IMR-90 (cell line): ENCODE data around the gene SLC25A38. TPM values are rescaled to one million over a fixed set of nuclear protein-coding genes. Genes with fewer than 3 reads are reported as not detected.

Source experiments
- ATAC-seq: fragments of 200-7000 bp; cut with Tn5 transposase; 2 replicates; pipeline ENCODE4 v1.9.1; 2020; ENCODE audit warnings: low read depth, mild to moderate bottlenecking, moderate library complexity
- BruUV-seq: library from RNA; stranded (reverse); fragments of 400-500 nt; replicated peaks from 2 replicates; lab custom pipeline; 2021; lab: Mats Ljungman, UMichigan
- CTCF ChIA-PET: fragments of 300-600 bp; formaldehyde crosslinking; extraction: SDS; loops from one replicate; lab custom pipeline; 2021; ENCODE audit warnings: antibody characterized with exemption; lab: Yijun Ruan, JAX
- POLR2A ChIA-PET: fragments of 300-600 bp; sonication (Branson Sonifier 250); formaldehyde crosslinking; loops from one replicate; lab custom pipeline; 2022; ENCODE audit warnings: antibody characterized with exemption; ENCODE audit not compliant: unreplicated experiment; lab: Charles Lee
- DNase-seq: peaks from one replicate; pipeline ENCODE4 v3.0.0; 2013
- H2AFZ ChIP-seq: replicated peaks from 2 replicates; pipeline ENCODE3; 2013; ENCODE audit warnings: low read length, mild to moderate bottlenecking; ENCODE audit not compliant: poor library complexity
- H2AK5ac ChIP-seq: 2 replicates; pipeline ENCODE4 v1.6.1; 2013; ENCODE audit warnings: low read depth, low read length, inconsistent platforms
- H2AK9ac ChIP-seq: replicated peaks from 2 replicates; pipeline ENCODE3; 2013; ENCODE audit warnings: mild to moderate bottlenecking, low read depth, low read length, moderate library complexity; ENCODE audit not compliant: poor library complexity
- H2BK120ac ChIP-seq: 2 replicates; pipeline ENCODE4 v1.6.1; 2013; ENCODE audit warnings: low read depth, low read length, inconsistent platforms
- H2BK15ac ChIP-seq: 3 replicates; pipeline ENCODE4 v1.6.1; 2013; ENCODE audit warnings: low read depth, low read length, inconsistent platforms
- H2BK20ac ChIP-seq: 2 replicates; pipeline ENCODE4 v1.6.1; 2013; ENCODE audit warnings: low read depth, mild to moderate bottlenecking, inconsistent platforms, low read length, moderate library complexity
- H2BK5ac ChIP-seq: 2 replicates; pipeline ENCODE4 v1.6.1; 2013; ENCODE audit warnings: mild to moderate bottlenecking, low read depth, low read length, inconsistent platforms; ENCODE audit not compliant: poor library complexity, severe bottlenecking
- H3K14ac ChIP-seq: replicated peaks from 2 replicates; pipeline ENCODE4 v1.6.1; 2013; ENCODE audit warnings: low read depth, low read length, inconsistent platforms
- H3K18ac ChIP-seq: 2 replicates; pipeline ENCODE4 v1.6.1; 2013; ENCODE audit warnings: low read depth, low read length, control low read depth
- H3K23ac ChIP-seq: 2 replicates; pipeline ENCODE4 v1.6.1; 2013; ENCODE audit warnings: low read depth, low read length, inconsistent platforms
- H3K27ac ChIP-seq: 2 replicates; pipeline ENCODE4 v1.5.1; 2013; ENCODE audit warnings: mild to moderate bottlenecking, control low read depth, low read length; ENCODE audit not compliant: insufficient read depth
- H3K27me3 ChIP-seq: 2 replicates; pipeline ENCODE4 v1.6.1; 2013; ENCODE audit warnings: low read length; ENCODE audit not compliant: control insufficient read depth, insufficient read depth
- H3K36me3 ChIP-seq: 2 replicates; pipeline ENCODE4 v1.6.1; 2013; ENCODE audit warnings: low read length, mixed read lengths; ENCODE audit not compliant: control insufficient read depth, insufficient read depth
- H3K4ac ChIP-seq: 2 replicates; pipeline ENCODE4 v1.6.1; 2013; ENCODE audit warnings: low read depth, low read length, inconsistent platforms
- H3K4me1 ChIP-seq: 2 replicates; pipeline ENCODE4 v1.6.1; 2013; ENCODE audit warnings: low read length, mixed read lengths; ENCODE audit not compliant: control insufficient read depth, insufficient read depth
- H3K4me2 ChIP-seq: 2 replicates; pipeline ENCODE4 v1.6.1; 2013; ENCODE audit warnings: low read depth, mild to moderate bottlenecking, control low read depth, low read length, moderate library complexity
- H3K4me3 ChIP-seq: 2 replicates; pipeline ENCODE4 v1.5.1; 2013; ENCODE audit warnings: low read depth, mild to moderate bottlenecking, control low read depth, low read length, moderate library complexity; ENCODE audit not compliant: insufficient read depth
- H3K56ac ChIP-seq: 2 replicates; pipeline ENCODE4 v1.6.1; 2013; ENCODE audit warnings: low read length, inconsistent platforms; ENCODE audit not compliant: insufficient read depth; ENCODE audit errors: extremely low read depth
- H3K79me1 ChIP-seq, 2 experiments: 2 replicates each; pipeline ENCODE4 v1.6.1; 2013; ENCODE audit warnings: low read length in 2 of 2, inconsistent platforms in 1 of 2, low read depth in 1 of 2
- H3K9ac ChIP-seq: 2 replicates; pipeline ENCODE4 v1.6.1; 2013; ENCODE audit warnings: low read depth, low read length, control low read depth
- H3K9me1 ChIP-seq: 2 replicates; pipeline ENCODE4 v1.6.1; 2013; ENCODE audit warnings: low read length, inconsistent platforms; ENCODE audit not compliant: insufficient read depth
- H3K9me3 ChIP-seq: 2 replicates; pipeline ENCODE4 v1.6.1; 2013; ENCODE audit warnings: low read length; ENCODE audit not compliant: control insufficient read depth, insufficient read depth
- H4K20me1 ChIP-seq: 2 replicates; pipeline ENCODE4 v1.6.1; 2013; ENCODE audit warnings: low read length, inconsistent platforms; ENCODE audit not compliant: insufficient read depth
- H4K5ac ChIP-seq: 2 replicates; pipeline ENCODE4 v1.6.1; 2013; ENCODE audit warnings: mild to moderate bottlenecking, low read depth, low read length, control low read depth
- H4K8ac ChIP-seq, 2 experiments: 2 replicates each; pipeline ENCODE4 v1.6.1; 2013; ENCODE audit warnings: low read depth in 2 of 2, low read length in 2 of 2, control low read depth in 1 of 2, inconsistent platforms in 1 of 2
- H4K91ac ChIP-seq: 2 replicates; pipeline ENCODE4 v1.6.1; 2013; ENCODE audit warnings: low read depth, low read length, inconsistent platforms; ENCODE audit not compliant: insufficient read depth
- BHLHE40 ChIP-seq: fragments of 150-350 bp; IDR thresholded peaks from 2 replicates; pipeline ENCODE4 v1.6.1; 2016; ENCODE audit warnings: mild to moderate bottlenecking, low read depth, low read length
- CEBPB ChIP-seq: IDR thresholded peaks from 2 replicates; pipeline ENCODE4 v1.6.1; 2012; ENCODE audit warnings: low read depth, low read length, improper control_type of control experiment
- CHD1 ChIP-seq: IDR thresholded peaks from 2 replicates; pipeline ENCODE4 v1.6.1; 2012; ENCODE audit warnings: low read depth, low read length, improper control_type of control experiment
- CTCF ChIP-seq: conservative IDR thresholded peaks from 2 replicates; pipeline ENCODE4 v1.5.1; 2012; ENCODE audit warnings: mild to moderate bottlenecking, low read depth, low read length, improper control_type of control experiment
- ELK1 ChIP-seq: fragments of 150-350 bp; IDR thresholded peaks from 2 replicates; pipeline ENCODE4 v1.6.1; 2016; ENCODE audit warnings: low read depth, mild to moderate bottlenecking, low read length, moderate library complexity, borderline replicate concordance
- MAFK ChIP-seq: IDR thresholded peaks from 2 replicates; pipeline ENCODE4 v1.6.1; 2012; ENCODE audit warnings: low read depth, low read length, improper control_type of control experiment
- MAZ ChIP-seq: IDR thresholded peaks from 2 replicates; pipeline ENCODE4 v1.6.1; 2012; ENCODE audit warnings: low read depth, mild to moderate bottlenecking, low read length, improper control_type of control experiment, moderate library complexity, borderline replicate concordance
- RAD21 ChIP-seq: IDR thresholded peaks from 2 replicates; pipeline ENCODE4 v1.6.1; 2012; ENCODE audit warnings: low read length, improper control_type of control experiment
- RFX5 ChIP-seq: IDR thresholded peaks from 2 replicates; pipeline ENCODE4 v1.8.0; 2012; ENCODE audit warnings: low read depth, mild to moderate bottlenecking, low read length, moderate library complexity
- SMC3 ChIP-seq: fragments of 150-350 bp; IDR thresholded peaks from 2 replicates; pipeline ENCODE4 v1.6.1; 2016; ENCODE audit warnings: low read depth, mild to moderate bottlenecking, antibody characterized with exemption, low read length, moderate library complexity
- USF2 ChIP-seq: fragments of 150-350 bp; IDR thresholded peaks from 2 replicates; pipeline ENCODE4 v1.6.1; 2017; ENCODE audit warnings: mild to moderate bottlenecking, antibody characterized with exemption, low read length, low read depth
- WGBS, 2 experiments: methylation state at CpG; one replicate each; pipeline versions ENCODE4 v1.1.5 to v1.1.7; 2013; ENCODE audit warnings: missing lambda C conversion rate in 2 of 2; ENCODE audit not compliant: insufficient read length in 1 of 2; ENCODE audit errors: extremely low coverage in 2 of 2; 5-methylcytosine and 5-hydroxymethylcytosine counted together
- dilution Hi-C: fragments of 300-500 bp; cut with HindIII; formaldehyde crosslinking; loops from one replicate; pipeline ENCODE4 v1.14.3; 2018; ENCODE audit warnings: low sequenced_read_pairs; ENCODE audit not compliant: unreplicated experiment
- in situ Hi-C: fragments of 300-500 bp; cut with MboI; formaldehyde crosslinking; loops from 3 replicates; pipeline ENCODE4 v1.14.3; 2019; ENCODE audit warnings: low sequenced_read_pairs, inconsistent platforms, mixed read lengths
- intact Hi-C: fragments of 100-400 bp; cut with micrococcal nuclease; formaldehyde crosslinking; loops from 2 replicates; pipeline ENCODE4 v1.10.0; 2022
- polyA plus RNA-seq, 3 experiments: library from polyadenylated mRNA; depleted of rRNA; stranded (reverse); fragments of >200 nt; gene quantifications; 2 replicates each; pipeline ENCODE4 v1.2.3, GENCODE V29; 2012; ENCODE audit warnings: low replicate concordance in 1 of 3
- total RNA-seq: library from RNA; depleted of rRNA; stranded (reverse); fragments of >200 nt; gene quantifications from 2 replicates; pipeline ENCODE4 v1.2.3, GENCODE V29; 2012

Gene SLC25A38
- total and polyA plus RNA-seq, 2 of the 4 experiments (the other 2 are of a cell fraction) = 17.4 to 22.6 TPM

GRCh38 chr3:39376959-39377634, 6.1 kb upstream of the SLC25A38 start:
- DNase-seq (no peak), ATAC-seq (no peak)
- dilution Hi-C loops = no loop called here
- Histone ChIP-seq H3K9me3 (no peaks in the 10 kb centered on the region), H3K23ac (no peak overlapping the region), H2BK120ac (no peak overlapping the region), H2AFZ (no peak overlapping the region), H2BK20ac (no peak overlapping the region), H2AK5ac (no peak overlapping the region), H3K4me1 (no peaks in the 10 kb centered on the region), H4K5ac (no peak overlapping the region), H3K4me2 (no peak overlapping the region), H3K27ac (no peak overlapping the region), H3K27me3 (peaks cover 3% of the 10 kb centered on the region; the same call in 1 of the 2 replicates), H3K36me3 (no peaks in the 10 kb centered on the region), H3K79me1 (no peaks in the 10 kb centered on the region), H3K14ac (no peak overlapping the region), H3K9me1 (no peaks in the 10 kb centered on the region), H4K20me1 (no peaks in the 10 kb centered on the region), H3K18ac (no peak overlapping the region), H4K8ac (no peak overlapping the region), H3K4ac (no peak overlapping the region), H2BK5ac (no peak overlapping the region), H3K56ac (no peak overlapping the region), H3K4me3 (no peak overlapping the region), H2AK9ac (no peak overlapping the region), H3K9ac (no peak overlapping the region), H2BK15ac (no peak overlapping the region), H4K91ac (no peak overlapping the region)
- no TSS peak for BruUV-seq
- TF ChIP-seq CHD1 (no peak), USF2 (no peak), RFX5 (no peak), ELK1 (no peak), MAZ (no peak), MAFK (no peak), SMC3 (no peak), RAD21 (no peak), BHLHE40 (no peak), CEBPB (no peak), CTCF (no peak)
- intact Hi-C loops = no loop called here
- in situ Hi-C loops = no loop called here
- ChIA-PET CTCF (no interaction called here), POLR2A (no interaction called here)
- WGBS, 2 experiments = 40% methylated on average over 1 of the region's 5 CpGs; no CpG with 5 or more reads in 1 of the 2 experiments
